A549 (cell line): ENCODE data around the gene TPI1.

Source experiments
- BCL3 ChIP-seq: fragments of >200 bp; sonication (Bioruptor Twin); formaldehyde crosslinking; IDR thresholded peaks from 3 replicates; pipeline ENCODE4 v1.6.1; 2016
- CEBPB ChIP-seq, 2 experiments: fragments of >200 bp in 1 of 2; sonication (Bioruptor Twin) in 1 of 2; formaldehyde crosslinking in 1 of 2; IDR thresholded peaks; 2 replicates each; pipeline ENCODE4 v1.6.1; 2012 to 2016
- CHD4 ChIP-seq: fragments of 200-600 bp; sonication (generic); IDR thresholded peaks from 2 replicates; pipeline ENCODE4 v1.6.1; 2016; ENCODE audit warnings: antibody characterized with exemption, mild to moderate bottlenecking, borderline replicate concordance
- CTCF ChIP-seq: fragments of >200 bp; sonication (Bioruptor Twin); formaldehyde crosslinking; IDR thresholded peaks from 3 replicates; pipeline ENCODE4 v1.5.1; 2016
- HDAC2 ChIP-seq: fragments of 200-600 bp; sonication (generic); IDR thresholded peaks from 2 replicates; pipeline ENCODE4 v1.6.1; 2016
- JUN ChIP-seq, 2 experiments: fragments of >200 bp; sonication (Bioruptor Twin); formaldehyde crosslinking; IDR thresholded peaks; 2 replicates in 1 of 2; 3 replicates in 1 of 2; pipeline ENCODE4 v1.6.1; 2016 to 2017
- NFE2L2 ChIP-seq: fragments of 150-350 bp; conservative IDR thresholded peaks from 2 replicates; pipeline ENCODE4 v1.6.1; 2014; ENCODE audit warnings: low read length
- POLR2A ChIP-seq: IDR thresholded peaks from 2 replicates; pipeline ENCODE4 v1.6.1; 2012; ENCODE audit warnings: mild to moderate bottlenecking, low read length
- RAD21 ChIP-seq, 2 experiments: fragments of >200 bp in 1 of 2; sonication (Bioruptor Twin) in 1 of 2; formaldehyde crosslinking in 1 of 2; IDR thresholded peaks in 1 of 2; conservative IDR thresholded peaks in 1 of 2; 2 replicates in 1 of 2; 3 replicates in 1 of 2; pipeline ENCODE4 v1.6.1; 2012 to 2018; ENCODE audit warnings: inconsistent platforms in 1 of 2
- RCOR1 ChIP-seq: fragments of 150-350 bp; IDR thresholded peaks from 2 replicates; pipeline ENCODE4 v1.6.1; 2014; ENCODE audit warnings: antibody characterized with exemption, low read length, low read depth
- SREBF2 ChIP-seq: fragments of 450-650 bp; IDR thresholded peaks from 2 replicates; pipeline ENCODE4 v1.6.1; 2014; ENCODE audit warnings: mild to moderate bottlenecking, moderate library complexity
- USF2 ChIP-seq: fragments of 450-650 bp; IDR thresholded peaks from 2 replicates; pipeline ENCODE4 v1.6.1; 2014; ENCODE audit warnings: antibody characterized with exemption

GRCh38 chr12:6917491-6918231 lies 50.3 kb downstream of the TPI1 start:
- TF ChIP-seq RAD21 (conservative IDR thresholded peaks at IDR 0.05 in 1 of 2, IDR thresholded peaks at IDR 0.05 in 1 of 2) (no peak), CTCF (no peak), POLR2A (no peak), HDAC2 (no peak), SREBF2 (no peak), USF2 (no peak), BCL3 (no peak), RCOR1 (no peak), JUN (IDR thresholded peaks at IDR 0.05) (no peak), CEBPB (IDR thresholded peaks at IDR 0.05) (no peak), CHD4 (no peak), NFE2L2 (no peak)
